MCF 10A (cell line): ENCODE measurements around the gene FGF21. TPM values are rescaled to one million over a fixed set of nuclear protein-coding genes. Genes with fewer than 3 reads are reported as not detected.

ENCODE experiments used
- BruUV-seq: library from RNA; stranded (reverse); fragments of 400-500 nt; replicated peaks from 2 replicates; lab custom pipeline; 2021; lab: Mats Ljungman, UMichigan
- CTCF ChIA-PET: fragments of 300-600 bp; sonication (Branson Sonifier 250); formaldehyde crosslinking; extraction: SDS; loops from one replicate; lab custom pipeline; 2021; ENCODE audit warnings: antibody characterized with exemption, inconsistent platforms; lab: Yijun Ruan, JAX
- POLR2A ChIA-PET: fragments of 300-600, 350-650 bp; sonication (Branson Sonifier 250); formaldehyde crosslinking; extraction: SDS; loops from one replicate; lab custom pipeline; 2020; ENCODE audit warnings: antibody characterized with exemption, inconsistent platforms; lab: Yijun Ruan, JAX
- DNase-seq: peaks from one replicate; pipeline ENCODE4 v3.0.0-alpha.2; 2018; ENCODE audit not compliant: unreplicated experiment
- H3K27ac Mint-ChIP-seq: one replicate; pipeline ENCODE4 v1.8.0; 2022; ENCODE audit warnings: mild to moderate bottlenecking, low read depth, mixed read lengths; ENCODE audit not compliant: unreplicated experiment
- H3K27me3 Mint-ChIP-seq: one replicate; pipeline ENCODE4 v1.8.0; 2022; ENCODE audit warnings: mixed read lengths; ENCODE audit not compliant: insufficient read depth, unreplicated experiment
- H3K36me3 Mint-ChIP-seq: one replicate; pipeline ENCODE4 v1.8.0; 2022; ENCODE audit warnings: mild to moderate bottlenecking, moderate library complexity, mixed read lengths; ENCODE audit not compliant: insufficient read depth, unreplicated experiment
- H3K4me1 Mint-ChIP-seq: one replicate; pipeline ENCODE4 v1.8.0; 2022; ENCODE audit warnings: mixed read lengths; ENCODE audit not compliant: insufficient read depth, unreplicated experiment
- H3K4me3 Mint-ChIP-seq: one replicate; pipeline ENCODE4 v1.8.0; 2022; ENCODE audit warnings: mild to moderate bottlenecking, moderate library complexity, mixed read lengths; ENCODE audit not compliant: unreplicated experiment
- H3K9me3 Mint-ChIP-seq: one replicate; pipeline ENCODE4 v1.8.0; 2022; ENCODE audit warnings: mixed read lengths; ENCODE audit not compliant: unreplicated experiment
- intact Hi-C: fragments of 100-400 bp; cut with micrococcal nuclease; formaldehyde crosslinking; loops from 2 replicates; pipeline ENCODE4 v1.14.1; 2022
- total RNA-seq: library from RNA; stranded (reverse); gene quantifications from 2 replicates; pipeline ENCODE4 v1.2.3, GENCODE V29; 2022
- TF ChIP-seq, protein P1 (sequence below): fragments of 200-600 bp; IDR thresholded peaks from one replicate; pipeline ENCODE4 v1.8.0; 2022; ENCODE audit warnings: antibody characterized with exemption, mild to moderate bottlenecking; ENCODE audit not compliant: unreplicated experiment

Gene FGF21
- total RNA-seq, 1 experiment from 2014 or later, result 0.93 TPM

DNA sequence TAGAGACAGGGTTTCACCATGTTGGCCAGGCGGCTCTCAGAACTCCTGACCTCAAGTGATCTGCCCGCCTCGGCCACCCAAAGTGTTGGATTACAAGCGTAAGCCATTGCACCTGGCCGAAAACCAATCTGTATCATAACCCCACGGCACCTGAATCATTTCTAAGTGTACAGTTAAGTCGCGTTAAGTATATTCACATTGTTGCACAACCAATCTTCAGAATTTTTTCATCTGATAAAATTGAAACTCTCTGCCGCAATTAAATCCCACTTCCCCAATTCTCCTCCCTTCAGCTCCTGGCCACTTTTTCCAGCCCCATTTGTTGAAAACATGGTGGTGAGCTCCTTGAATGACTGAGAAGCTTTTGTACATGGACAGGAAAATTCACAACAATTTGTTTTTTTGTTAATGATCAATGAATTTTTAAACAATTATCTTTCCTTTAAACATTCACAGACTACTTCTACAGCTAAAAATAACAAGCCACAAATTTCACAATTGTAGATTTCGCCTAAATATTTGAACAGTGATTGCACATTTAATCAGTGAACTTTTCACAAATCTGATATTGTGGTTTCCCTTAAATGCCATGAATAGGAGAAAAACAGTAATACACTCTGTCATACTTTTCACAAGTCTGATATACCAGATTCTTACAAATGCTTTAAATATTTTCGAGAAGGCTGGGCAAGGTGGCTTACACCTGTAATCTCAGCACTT lies 13.8 kb downstream of the FGF21 start:
- ChIA-PET CTCF (interaction anchor here (1.1 to 2.8 kb wide), 2 partner anchors 10 to 19 kb away, joined by 3 to 14 read pairs; no protein-coding TSS in a partner anchor), POLR2A (no interaction called here)
- no peak overlapping the region for H3K4me3 Mint-ChIP-seq
- DNase-seq, result no peak
- no peak overlapping the region for H3K27ac Mint-ChIP-seq
- peaks cover 17% of the 10 kb centered on the region for H3K27me3 Mint-ChIP-seq
- H3K9me3 Mint-ChIP-seq, result no peaks in the 10 kb centered on the region
- no TSS peak for BruUV-seq
- TF ChIP-seq, protein P1, sequence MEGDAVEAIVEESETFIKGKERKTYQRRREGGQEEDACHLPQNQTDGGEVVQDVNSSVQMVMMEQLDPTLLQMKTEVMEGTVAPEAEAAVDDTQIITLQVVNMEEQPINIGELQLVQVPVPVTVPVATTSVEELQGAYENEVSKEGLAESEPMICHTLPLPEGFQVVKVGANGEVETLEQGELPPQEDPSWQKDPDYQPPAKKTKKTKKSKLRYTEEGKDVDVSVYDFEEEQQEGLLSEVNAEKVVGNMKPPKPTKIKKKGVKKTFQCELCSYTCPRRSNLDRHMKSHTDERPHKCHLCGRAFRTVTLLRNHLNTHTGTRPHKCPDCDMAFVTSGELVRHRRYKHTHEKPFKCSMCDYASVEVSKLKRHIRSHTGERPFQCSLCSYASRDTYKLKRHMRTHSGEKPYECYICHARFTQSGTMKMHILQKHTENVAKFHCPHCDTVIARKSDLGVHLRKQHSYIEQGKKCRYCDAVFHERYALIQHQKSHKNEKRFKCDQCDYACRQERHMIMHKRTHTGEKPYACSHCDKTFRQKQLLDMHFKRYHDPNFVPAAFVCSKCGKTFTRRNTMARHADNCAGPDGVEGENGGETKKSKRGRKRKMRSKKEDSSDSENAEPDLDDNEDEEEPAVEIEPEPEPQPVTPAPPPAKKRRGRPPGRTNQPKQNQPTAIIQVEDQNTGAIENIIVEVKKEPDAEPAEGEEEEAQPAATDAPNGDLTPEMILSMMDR, result no peak
- peaks cover under 1% of the 10 kb centered on the region for H3K36me3 Mint-ChIP-seq
- intact Hi-C loops, result no loop called here
- H3K4me1 Mint-ChIP-seq, result peaks cover 11% of the 10 kb centered on the region

GRCh38 chr19:48770266-48770665 lies 14.9 kb downstream of the FGF21 start:
- Mint-ChIP-seq H3K27ac (peak overlapping the region; percentile 61), H3K36me3 (peaks cover 5% of the 10 kb centered on the region), H3K4me3 (peak overlapping the region; percentile 10), H3K27me3 (peaks cover 9% of the 10 kb centered on the region), H3K4me1 (peaks cover 11% of the 10 kb centered on the region), H3K9me3 (no peaks in the 10 kb centered on the region)
- POLR2A ChIA-PET, result interaction anchor here (0.6 to 1.2 kb wide), 3 partner anchors 112 to 152 kb away, joined by 3 to 5 read pairs (median 3); partner anchors contain the start of genes RPL18 and SPHK2
- TF ChIP-seq, protein P1, result no peak
- peak; percentile 72 for DNase-seq
- no TSS peak for BruUV-seq
- intact Hi-C loops, result no loop called here
- CTCF ChIA-PET, result interaction anchor here (0.6 to 2.8 kb wide), 4 partner anchors 18 to 808 kb away, joined by 3 to 14 read pairs (median 4); no protein-coding TSS in a partner anchor

DNA sequence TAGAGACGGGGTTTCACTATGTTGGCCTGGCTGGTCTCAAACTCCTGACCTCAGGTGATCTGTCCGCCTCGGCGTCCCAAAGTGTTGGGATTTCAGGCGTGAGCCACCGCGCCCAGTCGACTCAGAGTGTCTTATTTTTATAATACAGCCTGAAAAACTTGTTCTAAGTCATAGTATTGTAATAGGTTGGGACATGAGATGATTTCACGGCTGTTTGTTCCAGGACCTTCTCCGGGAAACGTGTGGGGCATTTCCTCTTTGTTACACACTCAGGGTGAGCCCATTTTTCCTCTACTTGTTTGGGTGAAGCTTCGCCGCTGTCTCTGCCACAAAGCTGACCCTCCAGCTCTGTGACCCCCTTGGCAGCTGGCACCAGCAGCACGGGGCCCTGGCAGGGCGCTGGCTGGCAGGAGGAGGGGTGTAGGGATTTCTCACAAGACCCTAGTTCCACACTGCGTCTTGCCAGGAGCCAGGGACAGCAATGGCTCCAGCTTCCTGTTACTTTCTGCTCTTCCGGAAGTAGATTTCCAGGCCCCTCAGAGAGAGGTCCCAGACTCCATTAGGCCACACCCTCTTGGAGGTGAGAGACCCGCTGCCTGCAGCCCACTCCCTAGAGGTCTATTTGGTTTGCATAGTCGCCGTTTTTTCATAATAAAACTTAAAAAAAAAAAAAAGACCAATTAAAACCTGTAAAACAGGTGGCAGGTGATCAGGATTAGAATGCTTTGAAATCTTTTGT lies 15.6 kb downstream of the FGF21 start:
- CTCF ChIA-PET, result interaction anchor here (0.6 to 2.8 kb wide), 3 partner anchors 17 to 200 kb away, joined by 3 to 14 read pairs (median 5); no protein-coding TSS in a partner anchor

More for the DNA sequence above, 15.6 kb downstream of the FGF21 start:
- intact Hi-C loops, result no loop called here
- H3K27ac Mint-ChIP-seq, result peak overlapping the region; percentile 61
- H3K36me3 Mint-ChIP-seq, result peaks cover 5% of the 10 kb centered on the region
- peak overlapping the region; percentile 10 for H3K4me3 Mint-ChIP-seq
- TF ChIP-seq, protein P1, result no peak
- BruUV-seq, result no TSS peak
- POLR2A ChIA-PET, result interaction anchor here (0.6 to 1.2 kb wide), 3 partner anchors 113 to 152 kb away, joined by 3 to 5 read pairs (median 3); partner anchors contain the start of genes RPL18 and SPHK2
- H3K27me3 Mint-ChIP-seq, result peaks cover 9% of the 10 kb centered on the region
- H3K9me3 Mint-ChIP-seq, result no peaks in the 10 kb centered on the region
- DNase-seq, result no peak
- H3K4me1 Mint-ChIP-seq, result peaks cover 11% of the 10 kb centered on the region
